ENCODE data around the gene NAB1. TPM values are rescaled to one million over a fixed set of nuclear protein-coding genes. Genes with fewer than 3 reads are reported as not detected.

NAB1 gene
- total RNA-seq, 1 donor = 34.4 TPM

GRCh38 chr2:190718652-190719526 is 70.0 kb downstream of the NAB1 start:
- TF ChIP-seq, protein P1, sequence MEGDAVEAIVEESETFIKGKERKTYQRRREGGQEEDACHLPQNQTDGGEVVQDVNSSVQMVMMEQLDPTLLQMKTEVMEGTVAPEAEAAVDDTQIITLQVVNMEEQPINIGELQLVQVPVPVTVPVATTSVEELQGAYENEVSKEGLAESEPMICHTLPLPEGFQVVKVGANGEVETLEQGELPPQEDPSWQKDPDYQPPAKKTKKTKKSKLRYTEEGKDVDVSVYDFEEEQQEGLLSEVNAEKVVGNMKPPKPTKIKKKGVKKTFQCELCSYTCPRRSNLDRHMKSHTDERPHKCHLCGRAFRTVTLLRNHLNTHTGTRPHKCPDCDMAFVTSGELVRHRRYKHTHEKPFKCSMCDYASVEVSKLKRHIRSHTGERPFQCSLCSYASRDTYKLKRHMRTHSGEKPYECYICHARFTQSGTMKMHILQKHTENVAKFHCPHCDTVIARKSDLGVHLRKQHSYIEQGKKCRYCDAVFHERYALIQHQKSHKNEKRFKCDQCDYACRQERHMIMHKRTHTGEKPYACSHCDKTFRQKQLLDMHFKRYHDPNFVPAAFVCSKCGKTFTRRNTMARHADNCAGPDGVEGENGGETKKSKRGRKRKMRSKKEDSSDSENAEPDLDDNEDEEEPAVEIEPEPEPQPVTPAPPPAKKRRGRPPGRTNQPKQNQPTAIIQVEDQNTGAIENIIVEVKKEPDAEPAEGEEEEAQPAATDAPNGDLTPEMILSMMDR (IDR thresholded peaks at IDR 0.05; ENCODE audit: insufficient read depth, low read length) = no peak
- DNase-seq (ENCODE audit: low read depth) = peak; percentile 75
- no peak overlapping the region for H3K4me3 ChIP-seq (ENCODE audit: low read depth, low read length)

DNA sequence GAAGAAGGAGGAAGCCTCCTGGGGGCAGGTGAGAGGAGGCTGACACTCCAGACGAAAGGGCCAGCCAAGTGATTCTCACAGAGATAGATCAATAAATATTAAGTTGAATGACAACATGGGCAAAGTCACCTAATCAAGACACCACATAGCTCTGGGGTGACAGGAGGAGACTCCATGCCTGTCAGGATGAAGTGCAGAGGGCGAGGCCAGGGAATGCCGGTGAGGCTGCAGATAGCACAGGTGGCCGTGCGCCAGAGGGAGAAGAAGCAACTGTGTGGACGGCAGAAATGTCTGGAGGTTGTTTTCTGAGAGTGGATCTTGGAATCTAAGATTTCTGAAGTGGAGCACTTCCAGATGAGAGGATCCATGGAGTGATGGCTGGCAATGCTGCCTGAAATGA is 71.4 kb downstream of the NAB1 start:
- TF ChIP-seq, protein P1 (IDR thresholded peaks at IDR 0.05; ENCODE audit: insufficient read depth, low read length) = no peak
- H3K4me3 ChIP-seq (ENCODE audit: low read depth, low read length) = no peak overlapping the region
- DNase-seq (ENCODE audit: low read depth) = no peak

DNA sequence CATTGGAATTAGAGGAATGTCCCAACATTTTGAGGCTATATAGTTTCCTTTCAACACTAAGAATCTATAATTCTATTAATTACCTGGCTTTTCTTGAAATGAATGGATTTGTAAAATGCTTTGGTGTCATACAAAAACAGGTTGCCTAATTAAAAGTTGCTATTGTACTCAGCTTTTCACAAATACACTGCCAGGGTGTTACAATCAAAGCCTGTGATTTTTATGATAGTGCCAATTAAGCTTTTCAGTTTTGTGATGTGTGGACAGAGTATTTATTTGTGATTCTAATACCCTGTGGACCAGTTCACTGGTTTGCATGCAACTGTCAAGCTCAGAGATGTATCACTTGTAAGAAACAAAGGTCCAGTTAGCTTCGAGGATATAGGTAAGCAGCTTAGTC is 71.8 kb downstream of the NAB1 start:
- no peak overlapping the region for H3K4me3 ChIP-seq (ENCODE audit: low read depth, low read length)
- TF ChIP-seq, protein P1 (IDR thresholded peaks at IDR 0.05; ENCODE audit: insufficient read depth, low read length) = no peak
- DNase-seq (ENCODE audit: low read depth) = no peak

DNA sequence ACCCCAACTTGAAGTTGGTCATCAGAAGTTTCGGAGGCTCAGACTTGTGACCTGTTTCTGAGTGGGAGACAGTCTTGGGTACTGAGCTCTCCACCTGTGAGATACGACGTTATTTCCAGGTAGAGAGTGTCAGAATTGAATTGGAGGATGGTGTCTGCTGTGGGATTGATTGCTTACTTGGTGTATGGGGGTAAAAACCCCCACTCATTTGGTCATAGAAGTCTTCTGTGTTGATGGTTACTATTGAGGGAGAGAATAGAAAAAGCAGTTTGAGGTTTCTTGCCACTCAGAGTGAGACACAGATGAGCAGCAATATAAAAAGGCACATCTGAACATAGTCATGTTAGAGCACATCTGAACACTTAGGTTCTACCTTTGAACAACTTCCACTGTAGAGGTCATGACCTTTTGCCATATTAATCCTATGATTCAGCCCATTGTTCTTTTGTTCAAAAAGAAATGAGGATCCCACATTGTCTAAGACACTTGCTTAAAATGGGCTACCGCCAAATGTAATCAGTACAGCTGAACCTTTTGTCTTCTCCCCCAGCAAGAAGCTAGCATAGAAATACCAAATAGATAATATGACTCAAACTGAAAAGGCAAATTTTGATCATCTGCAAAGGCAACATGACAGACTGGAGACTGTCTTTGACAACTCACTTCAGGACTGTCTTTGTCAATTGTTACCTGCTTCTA is 73.3 kb downstream of the NAB1 start:
- DNase-seq (ENCODE audit: low read depth) = peak; percentile 25
- H3K4me3 ChIP-seq (ENCODE audit: low read depth, low read length) = no peak overlapping the region
- TF ChIP-seq, protein P1 (IDR thresholded peaks at IDR 0.05; ENCODE audit: insufficient read depth, low read length) = no peak

GRCh38 chr2:190722835-190723234 is 74.0 kb downstream of the NAB1 start:
- TF ChIP-seq, protein P1 (IDR thresholded peaks at IDR 0.05; ENCODE audit: insufficient read depth, low read length) = no peak
- H3K4me3 ChIP-seq (ENCODE audit: low read depth, low read length) = no peak overlapping the region
- no peak for DNase-seq (ENCODE audit: low read depth)

DNA sequence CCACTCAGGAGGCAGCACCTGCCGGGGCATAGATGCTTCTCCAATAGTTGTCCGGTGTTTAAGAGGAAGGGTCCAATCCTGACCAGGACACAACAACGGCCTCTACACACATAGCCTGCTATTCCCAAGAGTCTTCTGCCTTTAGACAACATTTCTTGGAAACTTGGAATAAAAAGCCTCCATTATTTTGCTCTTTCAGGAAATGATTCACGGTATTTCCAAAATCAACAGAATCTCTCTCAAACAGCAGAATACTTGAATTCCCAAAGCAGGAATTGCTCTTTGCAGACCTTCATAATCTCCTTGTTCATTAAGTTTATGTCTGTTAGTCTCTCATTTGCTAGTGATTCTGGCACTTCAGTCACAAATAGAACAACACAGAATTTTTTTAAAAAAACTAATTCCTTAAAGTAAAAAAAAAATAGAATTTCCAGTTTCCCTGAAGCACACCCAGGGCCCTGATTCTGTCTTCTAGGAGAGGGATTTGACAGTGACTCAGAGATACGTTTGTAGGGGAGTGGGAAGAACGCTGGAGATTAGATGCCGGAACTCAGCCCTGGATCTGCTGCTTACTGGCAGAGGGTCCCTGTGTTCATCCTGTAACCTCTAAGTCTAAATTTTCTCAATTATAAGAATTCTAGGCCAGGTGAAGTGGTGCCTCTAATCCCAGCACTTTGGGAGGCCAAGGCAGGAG is 74.7 kb downstream of the NAB1 start:
- no peak overlapping the region for H3K4me3 ChIP-seq (ENCODE audit: low read depth, low read length)
- TF ChIP-seq, protein P1 (IDR thresholded peaks at IDR 0.05; ENCODE audit: insufficient read depth, low read length) = no peak
- DNase-seq (ENCODE audit: low read depth) = peak; percentile 57

Data from fibroblast of the aortic adventitia (primary cell).